Neural cell (in vitro differentiated cells): Measurements from ENCODE around the gene ANKRD35. TPM values are rescaled to one million over a fixed set of nuclear protein-coding genes. Genes with fewer than 3 reads are reported as not detected.

Experiments
- H2AFZ ChIP-seq: fragments of 200-600, 300-800 bp; sonication (generic), shearing (Covaris generic); 2 replicates; pipeline ENCODE4 v1.6.0; 2014; ENCODE audit warnings: low read depth, mild to moderate bottlenecking, antibody characterized with exemption, low read length, moderate library complexity
- H3F3A ChIP-seq: fragments of 200-600 bp; shearing (Covaris generic); 2 replicates; pipeline ENCODE4 v1.6.1; 2016; ENCODE audit warnings: mild to moderate bottlenecking, moderate library complexity, mixed read lengths, antibody characterized with exemption, low read length; ENCODE audit not compliant: insufficient read depth, poor library complexity, severe bottlenecking
- H3K27ac ChIP-seq: fragments of 200-600, 300-800 bp; sonication (generic), shearing (Covaris generic); 2 replicates; pipeline ENCODE4 v1.5.1; 2014; ENCODE audit warnings: mild to moderate bottlenecking, low read length, moderate library complexity
- H3K27me3 ChIP-seq: fragments of 300-800, 200-600 bp; sonication (generic), shearing (Covaris generic); 2 replicates; pipeline ENCODE4 v1.6.0; 2014; ENCODE audit warnings: mild to moderate bottlenecking, low read depth, low read length, moderate library complexity; ENCODE audit not compliant: insufficient read depth
- H3K36me3 ChIP-seq: fragments of 300-800, 200-600 bp; sonication (generic), shearing (Covaris generic); 2 replicates; pipeline ENCODE4 v1.5.1; 2014; ENCODE audit warnings: mild to moderate bottlenecking, antibody characterized with exemption, low read length, moderate library complexity; ENCODE audit not compliant: insufficient read depth
- H3K4me2 ChIP-seq: fragments of 300-800, 200-600 bp; sonication (generic), shearing (Covaris generic); 2 replicates; pipeline ENCODE4 v1.6.0; 2014; ENCODE audit warnings: mild to moderate bottlenecking, low read length
- H3K4me3 ChIP-seq: fragments of 300-800, 200-600 bp; sonication (generic), shearing (Covaris generic); 2 replicates; pipeline ENCODE4 v1.5.1; 2014; ENCODE audit warnings: mild to moderate bottlenecking, low read length, moderate library complexity
- H3K79me2 ChIP-seq: fragments of 200-600 bp; shearing (Covaris generic); replicated peaks from 2 replicates; pipeline ENCODE4 v1.6.0; 2014; ENCODE audit warnings: mild to moderate bottlenecking, low read length, moderate library complexity; ENCODE audit not compliant: insufficient read depth
- H3K9ac ChIP-seq: fragments of 300-800, 200-600 bp; sonication (generic), shearing (Covaris generic); 2 replicates; pipeline ENCODE4 v1.6.1; 2016; ENCODE audit warnings: mild to moderate bottlenecking, low read length, mixed read lengths
- H3K9me2 ChIP-seq: fragments of 200-600 bp; shearing (Covaris generic); 2 replicates; pipeline ENCODE4 v1.6.1; 2016; ENCODE audit warnings: mild to moderate bottlenecking, low read length, mixed read lengths; ENCODE audit not compliant: insufficient read depth
- H3K9me3 ChIP-seq: fragments of 200-600, 300-800 bp; sonication (generic), shearing (Covaris generic); 2 replicates; pipeline ENCODE4 v1.6.1; 2016; ENCODE audit warnings: mild to moderate bottlenecking, mixed run types, low read length, moderate library complexity, mixed read lengths
- H4K20me1 ChIP-seq: fragments of 200-600 bp; shearing (Covaris generic); 2 replicates; pipeline ENCODE4 v1.6.1; 2016; ENCODE audit warnings: mild to moderate bottlenecking, mixed run types; ENCODE audit not compliant: insufficient read depth
- CTCF ChIP-seq: fragments of 450-650 bp; IDR thresholded peaks from 2 replicates; pipeline ENCODE4 v1.5.1; 2014; ENCODE audit warnings: antibody characterized with exemption, mild to moderate bottlenecking, moderate library complexity; ENCODE audit not compliant: poor library complexity, severe bottlenecking
- EP300 ChIP-seq: fragments of 450-650 bp; conservative IDR thresholded peaks from 2 replicates; pipeline ENCODE4 v1.6.1; 2014; ENCODE audit warnings: antibody characterized with exemption, mild to moderate bottlenecking, moderate library complexity; ENCODE audit not compliant: poor library complexity, severe bottlenecking
- EZH2 ChIP-seq: fragments of 200-600, 300-800 bp; shearing (Covaris generic), sonication (generic); IDR thresholded peaks from 2 replicates; pipeline ENCODE4 v1.6.1; 2014; ENCODE audit warnings: antibody characterized with exemption, low read length, borderline replicate concordance, mild to moderate bottlenecking; ENCODE audit not compliant: insufficient read depth, poor library complexity, severe bottlenecking
- MXI1 ChIP-seq: fragments of 450-650 bp; conservative IDR thresholded peaks from 2 replicates; pipeline ENCODE4 v1.6.1; 2014; ENCODE audit warnings: antibody characterized with exemption, mild to moderate bottlenecking; ENCODE audit not compliant: poor library complexity, severe bottlenecking
- POLR2AphosphoS5 ChIP-seq: IDR thresholded peaks from 2 replicates; pipeline ENCODE4 v1.6.1; 2012
- RAD21 ChIP-seq: fragments of 450-650 bp; conservative IDR thresholded peaks from 2 replicates; pipeline ENCODE4 v1.6.1; 2014; ENCODE audit warnings: antibody characterized with exemption, mild to moderate bottlenecking, moderate library complexity
- REST ChIP-seq: IDR thresholded peaks from 2 replicates; pipeline ENCODE4 v1.6.1; 2012; ENCODE audit warnings: borderline replicate concordance
- SMC3 ChIP-seq: fragments of 450-650 bp; conservative IDR thresholded peaks from 2 replicates; pipeline ENCODE4 v1.6.1; 2014; ENCODE audit warnings: antibody characterized with exemption, mild to moderate bottlenecking, moderate library complexity; ENCODE audit not compliant: poor library complexity
- TAF1 ChIP-seq: IDR thresholded peaks from 2 replicates; pipeline ENCODE4 v1.6.1; 2012; ENCODE audit warnings: low read depth
- polyA plus RNA-seq: library from polyadenylated mRNA; depleted of rRNA; stranded (reverse); fragments of >200 nt; gene quantifications from 2 replicates; pipeline ENCODE4 v1.2.3, GENCODE V29; 2014

The ANKRD35 gene
- polyA plus RNA-seq, 1 donor from 2014 or later = not detected

GRCh38 chr1:145828367-145829026 lies 57.2 kb downstream of the ANKRD35 start:
- H3K9ac ChIP-seq = no peak overlapping the region
- TF ChIP-seq TAF1 (no peak), MXI1 (no peak), POLR2AphosphoS5 (no peak), CTCF (no peak), RAD21 (no peak), SMC3 (no peak), EZH2 (no peak), REST (no peak), EP300 (no peak)
- H3K4me2 ChIP-seq = no peak overlapping the region
- peaks cover 16% of the 10 kb centered on the region for H3K79me2 ChIP-seq
- no peak overlapping the region for H3K27ac ChIP-seq
- no peaks in the 10 kb centered on the region for H3K27me3 ChIP-seq
- no peaks in the 10 kb centered on the region for H4K20me1 ChIP-seq
- H3K9me2 ChIP-seq = no peaks in the 10 kb centered on the region
- H3F3A ChIP-seq = no peaks in the 10 kb centered on the region
- no peak overlapping the region for H3K4me3 ChIP-seq
- peaks cover 5% of the 10 kb centered on the region for H3K36me3 ChIP-seq
- no peaks in the 10 kb centered on the region for H3K9me3 ChIP-seq
- H2AFZ ChIP-seq = no peak overlapping the region

- no peak overlapping the region for H2AFZ ChIP-seq
- no peaks in the 10 kb centered on the region for H4K20me1 ChIP-seq
- H3K36me3 ChIP-seq = peaks cover 5% of the 10 kb centered on the region
- no peaks in the 10 kb centered on the region for H3K9me2 ChIP-seq
- no peak overlapping the region for H3K4me3 ChIP-seq
- no peak overlapping the region for H3K9ac ChIP-seq
- H3K27ac ChIP-seq = no peak overlapping the region
- no peaks in the 10 kb centered on the region for H3K9me3 ChIP-seq
- no peaks in the 10 kb centered on the region for H3F3A ChIP-seq
- no peak for TF ChIP-seq RAD21
- no peak for TF ChIP-seq SMC3
- TF ChIP-seq CTCF = no peak
- TF ChIP-seq TAF1 = no peak
- TF ChIP-seq MXI1 = no peak
- no peak for TF ChIP-seq EZH2
- no peak overlapping the region for H3K4me2 ChIP-seq
- peaks cover 16% of the 10 kb centered on the region for H3K79me2 ChIP-seq
- no peaks in the 10 kb centered on the region for H3K27me3 ChIP-seq
Observed at GRCh38 chr1:145827966-145828365, 57.7 kb downstream of the ANKRD35 start.
